ENCODE results near the gene TP53I11. TPM values are rescaled to one million over a fixed set of nuclear protein-coding genes. Genes with fewer than 3 reads are reported as not detected.

The TP53I11 gene, protein sequence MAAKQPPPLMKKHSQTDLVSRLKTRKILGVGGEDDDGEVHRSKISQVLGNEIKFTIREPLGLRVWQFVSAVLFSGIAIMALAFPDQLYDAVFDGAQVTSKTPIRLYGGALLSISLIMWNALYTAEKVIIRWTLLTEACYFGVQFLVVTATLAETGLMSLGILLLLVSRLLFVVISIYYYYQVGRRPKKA
- 10 to 100 TPM; 21.7 to 34.0 (median 30.9) TPM for total RNA-seq

DNA sequence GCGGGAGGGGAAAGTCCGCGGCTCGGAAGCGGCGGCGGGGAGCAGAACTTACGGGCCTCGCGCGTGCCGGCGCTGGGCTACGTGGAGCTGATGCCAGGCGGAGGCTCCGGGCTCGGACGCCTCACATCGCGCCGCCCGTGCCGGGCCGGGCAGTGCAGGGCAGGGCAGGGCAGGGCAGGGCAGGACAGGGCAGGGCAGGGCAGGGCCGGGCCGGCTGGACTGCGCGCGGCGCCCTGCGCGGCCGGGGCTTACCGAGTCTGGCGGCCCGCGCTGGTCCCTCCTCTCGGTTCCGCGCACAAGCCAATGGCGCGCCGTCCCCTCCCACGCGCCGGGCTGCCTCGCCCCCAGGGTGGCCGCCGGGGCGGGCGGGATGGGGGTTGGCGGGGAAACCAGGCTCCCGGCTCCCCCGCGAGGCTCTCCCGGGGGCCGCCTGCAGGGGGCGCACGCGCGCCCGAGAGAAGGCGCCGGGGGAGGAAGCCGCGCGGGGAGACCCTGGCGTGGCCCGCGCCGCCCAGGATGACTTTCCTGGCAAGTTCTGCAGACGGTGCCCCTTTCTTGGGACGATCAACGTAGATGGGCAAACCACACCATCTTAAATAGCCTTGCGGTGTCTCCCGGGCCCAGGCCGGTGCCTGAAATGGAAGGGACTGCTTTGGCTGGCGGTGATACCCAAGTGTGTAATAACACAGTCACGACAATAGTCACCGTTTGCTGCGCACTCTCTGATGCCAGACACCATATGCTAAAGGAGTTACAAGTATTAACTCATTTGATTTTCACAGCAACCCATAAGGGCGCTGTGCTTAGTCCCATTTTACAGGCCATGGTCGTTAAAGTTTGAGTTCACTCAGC lies at the start of gene TP53I11:
TSS of gene TP53I11 (minus strand) at position 259 of the 852 bp plus-strand sequence. CDS start 12,548 bp downstream, outside the sequence.
- intact Hi-C loops (cut with DNase I), result no loop called here
- H3K4me1 ChIP-seq, result peaks cover 27 to 75% of the 10 kb centered on the region in 2 donors
- 48 to 53% methylated on average over 11 to 13 of the region's 83 CpGs for WGBS, 2 donors

DNA sequence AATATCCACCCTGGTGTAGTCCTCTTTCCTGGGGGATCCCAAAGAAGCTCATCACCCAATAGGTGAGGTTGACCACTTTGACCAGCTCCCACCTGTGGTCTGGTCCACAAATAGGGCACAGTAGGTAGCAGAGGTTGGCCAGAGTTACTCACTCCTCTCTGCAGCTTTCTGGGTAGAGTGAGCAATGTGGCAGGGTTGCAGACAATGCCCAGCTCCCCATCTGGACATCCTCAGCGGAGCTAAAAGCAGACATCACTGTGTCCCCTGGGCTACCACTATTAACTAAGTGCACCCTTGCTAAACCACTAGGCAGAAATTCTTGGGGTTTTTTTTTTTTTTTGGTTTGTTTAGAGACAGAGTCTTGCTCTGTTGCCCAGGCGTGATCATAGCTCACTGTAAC lies 48.4 kb upstream of the TP53I11 start:
- 88 to 97% methylated on average over 2 of the region's 2 CpGs for WGBS, 2 donors
- no peaks in the 10 kb centered on the region for H3K4me1 ChIP-seq
- no peak for TF ChIP-seq POLR2A (IDR thresholded peaks at IDR 0.05)
- TF ChIP-seq, protein P1, sequence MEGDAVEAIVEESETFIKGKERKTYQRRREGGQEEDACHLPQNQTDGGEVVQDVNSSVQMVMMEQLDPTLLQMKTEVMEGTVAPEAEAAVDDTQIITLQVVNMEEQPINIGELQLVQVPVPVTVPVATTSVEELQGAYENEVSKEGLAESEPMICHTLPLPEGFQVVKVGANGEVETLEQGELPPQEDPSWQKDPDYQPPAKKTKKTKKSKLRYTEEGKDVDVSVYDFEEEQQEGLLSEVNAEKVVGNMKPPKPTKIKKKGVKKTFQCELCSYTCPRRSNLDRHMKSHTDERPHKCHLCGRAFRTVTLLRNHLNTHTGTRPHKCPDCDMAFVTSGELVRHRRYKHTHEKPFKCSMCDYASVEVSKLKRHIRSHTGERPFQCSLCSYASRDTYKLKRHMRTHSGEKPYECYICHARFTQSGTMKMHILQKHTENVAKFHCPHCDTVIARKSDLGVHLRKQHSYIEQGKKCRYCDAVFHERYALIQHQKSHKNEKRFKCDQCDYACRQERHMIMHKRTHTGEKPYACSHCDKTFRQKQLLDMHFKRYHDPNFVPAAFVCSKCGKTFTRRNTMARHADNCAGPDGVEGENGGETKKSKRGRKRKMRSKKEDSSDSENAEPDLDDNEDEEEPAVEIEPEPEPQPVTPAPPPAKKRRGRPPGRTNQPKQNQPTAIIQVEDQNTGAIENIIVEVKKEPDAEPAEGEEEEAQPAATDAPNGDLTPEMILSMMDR (IDR thresholded peaks at IDR 0.05), result no peak
- no peak for DNase-seq
- intact Hi-C loops (cut with DNase I), result no loop called here
- H3K36me3 ChIP-seq, result no peaks in the 10 kb centered on the region
- no peaks in the 10 kb centered on the region for H3K27me3 ChIP-seq
- H3K4me3 ChIP-seq (replicated peaks in 1 of 3), result no peak overlapping the region
- H3K9me3 ChIP-seq, result no peaks in the 10 kb centered on the region
- no peak overlapping the region for H3K27ac ChIP-seq

More for the DNA sequence above, at the start of gene TP53I11:
- no peaks in the 10 kb centered on the region for H3K9me3 ChIP-seq
- H3K36me3 ChIP-seq, result no peaks in the 10 kb centered on the region
- H3K27me3 ChIP-seq, result no peaks in the 10 kb centered on the region
- peak; percentile 80 to 84 for DNase-seq
- TF ChIP-seq, protein P1 (IDR thresholded peaks at IDR 0.05), result peak in 5 of 6 experiments; percentile 21 to 74 (median 57)
- TF ChIP-seq POLR2A (IDR thresholded peaks at IDR 0.05), result peak; percentile 69 to 90
- peak within 1 kb of the TSS; percentile 55 to 77 (median 61) for H3K4me3 ChIP-seq (replicated peaks in 1 of 3)
- H3K27ac ChIP-seq, result peak within 1 kb of the TSS; percentile 68 to 89 (median 77)

DNA sequence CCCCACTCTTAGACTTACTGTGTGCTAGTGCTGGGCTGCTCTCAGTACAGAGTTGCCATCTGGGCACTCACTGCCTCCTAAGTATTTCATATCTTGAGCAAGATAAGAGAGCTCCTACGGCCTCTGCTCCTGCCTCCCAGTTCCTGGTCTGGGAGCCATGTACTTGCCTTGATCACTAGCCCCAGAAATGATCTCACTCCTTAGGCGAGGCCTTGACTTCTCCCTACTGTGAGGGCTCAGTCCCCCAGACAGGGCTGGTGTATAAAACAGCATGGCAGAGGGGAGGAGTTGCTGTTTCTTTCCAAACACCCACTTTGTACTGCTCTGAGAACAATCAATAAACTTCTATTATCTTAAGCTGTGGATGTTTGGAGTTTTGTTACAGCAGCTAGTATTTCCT lies 47.4 kb upstream of the TP53I11 start:
- TF ChIP-seq POLR2A (IDR thresholded peaks at IDR 0.05), result no peak
- TF ChIP-seq, protein P1 (IDR thresholded peaks at IDR 0.05), result no peak

DNA sequence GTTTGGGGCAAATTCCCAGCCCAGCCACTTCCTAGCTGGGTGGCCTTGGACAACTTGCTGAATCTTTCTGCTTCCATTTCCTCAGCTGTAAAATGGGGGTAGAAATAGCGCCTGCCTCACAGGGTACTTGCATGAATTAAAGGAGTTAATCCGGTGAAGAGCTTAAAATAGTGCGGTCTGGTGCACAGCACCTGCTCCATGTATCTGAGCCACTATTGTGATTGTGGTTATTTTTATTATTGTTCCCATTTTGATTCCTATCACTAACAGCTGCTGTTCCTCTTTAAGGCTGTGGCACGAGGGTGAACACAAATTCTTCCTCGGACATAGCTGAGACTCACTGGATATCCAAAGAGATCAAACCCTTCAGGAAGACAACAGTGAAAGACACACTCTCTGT lies 46.9 kb upstream of the TP53I11 start:
- H3K27ac ChIP-seq, result no peak overlapping the region
- H3K27me3 ChIP-seq, result no peaks in the 10 kb centered on the region
- H3K4me1 ChIP-seq, result no peaks in the 10 kb centered on the region
- H3K36me3 ChIP-seq, result no peaks in the 10 kb centered on the region
- no peak overlapping the region for H3K4me3 ChIP-seq (replicated peaks in 1 of 3)
- no peak for DNase-seq
- intact Hi-C loops (cut with DNase I), result no loop called here
- TF ChIP-seq, protein P1 (IDR thresholded peaks at IDR 0.05), result no peak
- TF ChIP-seq POLR2A (IDR thresholded peaks at IDR 0.05), result no peak
- H3K9me3 ChIP-seq, result no peaks in the 10 kb centered on the region
- 89% methylated on average over 5 of the region's 5 CpGs for WGBS, 2 donors

More for the DNA sequence above, 47.4 kb upstream of the TP53I11 start:
- no peak for DNase-seq
- WGBS, 2 donors, result 84 to 85% methylated on average over 2 of the region's 2 CpGs
- no peaks in the 10 kb centered on the region for H3K9me3 ChIP-seq
- H3K4me1 ChIP-seq, result no peaks in the 10 kb centered on the region
- no peak overlapping the region for H3K4me3 ChIP-seq (replicated peaks in 1 of 3)
- intact Hi-C loops (cut with DNase I), result no loop called here
- no peaks in the 10 kb centered on the region for H3K27me3 ChIP-seq
- H3K27ac ChIP-seq, result no peak overlapping the region
- no peaks in the 10 kb centered on the region for H3K36me3 ChIP-seq

DNA sequence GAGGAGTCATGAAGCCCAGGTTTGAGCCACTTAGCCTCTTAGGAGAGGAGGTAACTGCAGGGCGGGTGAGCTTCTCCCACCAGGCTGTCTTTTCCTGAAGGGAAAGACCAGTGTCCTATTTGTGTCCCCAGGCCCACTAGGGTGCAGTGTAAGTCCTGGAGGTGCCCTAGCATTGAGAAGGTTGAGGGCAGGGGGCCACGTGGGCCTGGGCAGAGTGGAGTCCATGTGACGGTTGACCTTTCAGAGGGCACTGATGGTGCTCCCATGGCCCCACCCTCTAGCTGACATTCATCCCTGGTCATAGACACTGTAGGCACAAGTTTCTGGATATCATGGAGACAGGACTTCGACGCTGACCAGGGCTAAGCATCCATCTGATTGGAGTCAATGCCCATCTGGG lies 44.1 kb upstream of the TP53I11 start:
- TF ChIP-seq, protein P1 (IDR thresholded peaks at IDR 0.05), result no peak
- no peak for TF ChIP-seq POLR2A (IDR thresholded peaks at IDR 0.05)
- H3K27ac ChIP-seq, result no peak overlapping the region
- 71 to 74% methylated on average over 4 of the region's 5 CpGs for WGBS, 2 donors
- intact Hi-C loops (cut with DNase I), result no loop called here
- no peaks in the 10 kb centered on the region for H3K4me1 ChIP-seq
- no peak for DNase-seq
- H3K4me3 ChIP-seq (replicated peaks in 1 of 3), result no peak overlapping the region
- no peaks in the 10 kb centered on the region for H3K9me3 ChIP-seq
- no peaks in the 10 kb centered on the region for H3K27me3 ChIP-seq
- H3K36me3 ChIP-seq, result no peaks in the 10 kb centered on the region

Measured in thyroid gland (tissue), 4 donors.